Hepatocyte (in vitro differentiated cells): ENCODE measurements around the gene TMPRSS11B. TPM values are rescaled to one million over a fixed set of nuclear protein-coding genes. Genes with fewer than 3 reads are reported as not detected.

Experiments
- DNase-seq: peaks from one replicate; pipeline ENCODE4 v3.0.0-alpha.2; 2016; ENCODE audit warnings: low spot score
- H2AFZ ChIP-seq: fragments of 200-600 bp; sonication (generic); 2 replicates; pipeline ENCODE4 v1.6.0; 2016; ENCODE audit warnings: antibody characterized with exemption, mild to moderate bottlenecking
- H3K27ac ChIP-seq: fragments of 200-600 bp; sonication (generic); 2 replicates; pipeline ENCODE4 v1.5.1; 2016; ENCODE audit warnings: mild to moderate bottlenecking
- H3K27me3 ChIP-seq: fragments of 200-600 bp; sonication (generic); 2 replicates; pipeline ENCODE4 v1.6.1; 2016
- H3K36me3 ChIP-seq: fragments of 200-600 bp; sonication (generic); replicated peaks from 2 replicates; pipeline ENCODE4 v1.5.1; 2016; ENCODE audit warnings: low read depth; ENCODE audit not compliant: insufficient read depth
- H3K4me1 ChIP-seq: fragments of 200-600 bp; sonication (generic); 2 replicates; pipeline ENCODE4 v1.5.1; 2016; ENCODE audit warnings: mild to moderate bottlenecking, moderate library complexity; ENCODE audit not compliant: insufficient read depth
- H3K4me2 ChIP-seq: fragments of 200-600 bp; sonication (generic); 2 replicates; pipeline ENCODE4 v1.6.0; 2016
- H3K4me3 ChIP-seq: fragments of 200-600 bp; sonication (generic); 2 replicates; pipeline ENCODE4 v1.5.1; 2016; ENCODE audit warnings: mild to moderate bottlenecking
- H3K79me2 ChIP-seq: fragments of 200-600 bp; sonication (generic); 2 replicates; pipeline ENCODE4 v1.6.0; 2017; ENCODE audit warnings: mild to moderate bottlenecking
- H3K9me2 ChIP-seq: fragments of 200-600 bp; sonication (generic); replicated peaks from 2 replicates; pipeline ENCODE4 v1.6.0; 2017; ENCODE audit warnings: mild to moderate bottlenecking; ENCODE audit not compliant: insufficient read depth
- H3K9me3 ChIP-seq: fragments of 200-600 bp; sonication (generic); 2 replicates; pipeline ENCODE4 v1.5.1; 2016; ENCODE audit warnings: low read depth, mild to moderate bottlenecking
- H4K20me1 ChIP-seq: fragments of 200-600 bp; sonication (generic); 2 replicates; pipeline ENCODE4 v1.6.0; 2016; ENCODE audit warnings: mild to moderate bottlenecking; ENCODE audit not compliant: insufficient read depth, poor library complexity, severe bottlenecking
- EZH2 ChIP-seq: fragments of 200-600 bp; sonication (generic); IDR thresholded peaks from 2 replicates; pipeline ENCODE4 v1.6.1; 2016; ENCODE audit warnings: antibody characterized with exemption, mild to moderate bottlenecking, borderline replicate concordance
- EZH2phosphoT487 ChIP-seq: fragments of 200-600 bp; sonication (generic); IDR thresholded peaks from one replicate; pipeline ENCODE4 v1.6.1; 2018; ENCODE audit warnings: antibody characterized with exemption, mild to moderate bottlenecking, low read depth, moderate library complexity; ENCODE audit not compliant: unreplicated experiment, severe bottlenecking
- WGBS: methylation state at CpG from one replicate; pipeline ENCODE4 v1.1.6; 2016; ENCODE audit warnings: low lambda C conversion rate; ENCODE audit errors: missing lambda C conversion rate; 5-methylcytosine and 5-hydroxymethylcytosine counted together
- polyA plus RNA-seq: library from polyadenylated mRNA; unstranded; fragments of >200 nt; fragmentation: Nextera tagmentation; extraction: Ambion mirVana; gene quantifications from 2 replicates; pipeline ENCODE4 v1.2.1, GENCODE V29; 2016
- total RNA-seq: library from RNA; depleted of rRNA; stranded (reverse); fragments of >200 nt; gene quantifications from 2 replicates; pipeline ENCODE4 v1.2.3, GENCODE V29; 2014
- TF ChIP-seq, protein P1 (sequence below): fragments of 200-600 bp; sonication (generic); IDR thresholded peaks from 2 replicates; pipeline ENCODE4 v1.5.1; 2016; ENCODE audit warnings: antibody characterized with exemption, mild to moderate bottlenecking; ENCODE audit not compliant: poor library complexity

TMPRSS11B gene
- total and polyA plus RNA-seq, 2 experiments from 2014 or later = 0.17 TPM; not detected in 1

DNA sequence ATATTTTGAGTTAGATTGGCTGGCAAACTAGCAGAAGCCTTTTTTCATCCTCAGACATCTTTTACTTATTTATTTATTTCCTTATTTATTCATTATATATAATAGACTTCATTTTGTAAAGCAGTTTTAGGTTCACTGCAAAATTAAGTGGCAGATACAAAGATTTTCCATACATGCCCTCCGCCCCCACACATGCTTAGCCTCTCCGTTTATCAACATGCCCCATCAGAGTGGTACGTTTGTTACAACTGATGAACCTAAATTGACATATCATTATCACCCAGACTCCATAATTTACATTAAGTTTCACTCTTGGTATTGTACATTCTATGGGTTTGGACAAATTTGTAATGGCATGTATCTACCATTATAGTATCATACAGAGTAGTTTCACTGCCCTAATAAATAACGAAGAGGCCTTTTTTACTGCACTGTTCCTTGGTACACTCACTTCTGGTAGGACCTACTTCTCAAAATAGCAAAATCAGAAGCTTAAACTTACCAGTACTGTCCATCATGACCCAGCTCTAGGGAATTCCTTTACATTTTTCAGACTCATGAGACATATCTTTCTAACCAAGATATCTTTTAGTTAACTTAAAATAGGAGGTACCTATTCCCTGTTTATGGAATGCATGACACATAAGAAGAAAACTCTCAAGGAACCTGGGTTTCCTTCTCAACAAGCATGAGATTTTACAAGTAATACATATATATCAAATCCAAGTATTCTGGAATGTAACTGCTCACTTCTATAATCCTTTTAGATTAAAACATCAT lies 4.8 kb upstream of the TMPRSS11B start:
- no peak overlapping the region for H2AFZ ChIP-seq
- DNase-seq = no peak
- H3K27ac ChIP-seq = no peak overlapping the region

DNA sequence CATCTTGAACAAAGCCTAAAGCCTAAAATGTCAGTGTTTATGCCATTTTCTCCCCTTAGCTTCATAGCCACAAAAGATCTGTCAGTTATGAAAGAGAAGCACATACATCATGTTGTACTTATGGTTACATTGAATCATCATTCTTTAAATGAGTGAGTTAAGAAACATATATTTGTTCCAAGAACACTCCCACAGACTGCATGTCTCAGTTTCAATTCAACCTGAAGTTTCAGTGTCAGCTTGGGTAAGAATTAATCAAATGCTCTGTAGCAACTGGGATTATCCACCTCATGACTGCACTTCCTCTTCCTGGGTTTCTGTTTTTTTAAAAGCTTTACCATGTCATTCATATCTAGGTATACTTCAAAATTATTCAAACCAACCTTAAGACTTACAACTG lies 3.9 kb upstream of the TMPRSS11B start:
- no peaks in the 10 kb centered on the region for H4K20me1 ChIP-seq
- H3K4me3 ChIP-seq = no peak overlapping the region
- H3K9me2 ChIP-seq = no peaks in the 10 kb centered on the region
- DNase-seq = no peak
- no peak overlapping the region for H2AFZ ChIP-seq
- H3K36me3 ChIP-seq = no peaks in the 10 kb centered on the region
- no peaks in the 10 kb centered on the region for H3K9me3 ChIP-seq
- H3K27ac ChIP-seq = no peak overlapping the region
- no peaks in the 10 kb centered on the region for H3K4me1 ChIP-seq
- H3K79me2 ChIP-seq = no peaks in the 10 kb centered on the region
- no peaks in the 10 kb centered on the region for H3K27me3 ChIP-seq
- TF ChIP-seq, protein P1, sequence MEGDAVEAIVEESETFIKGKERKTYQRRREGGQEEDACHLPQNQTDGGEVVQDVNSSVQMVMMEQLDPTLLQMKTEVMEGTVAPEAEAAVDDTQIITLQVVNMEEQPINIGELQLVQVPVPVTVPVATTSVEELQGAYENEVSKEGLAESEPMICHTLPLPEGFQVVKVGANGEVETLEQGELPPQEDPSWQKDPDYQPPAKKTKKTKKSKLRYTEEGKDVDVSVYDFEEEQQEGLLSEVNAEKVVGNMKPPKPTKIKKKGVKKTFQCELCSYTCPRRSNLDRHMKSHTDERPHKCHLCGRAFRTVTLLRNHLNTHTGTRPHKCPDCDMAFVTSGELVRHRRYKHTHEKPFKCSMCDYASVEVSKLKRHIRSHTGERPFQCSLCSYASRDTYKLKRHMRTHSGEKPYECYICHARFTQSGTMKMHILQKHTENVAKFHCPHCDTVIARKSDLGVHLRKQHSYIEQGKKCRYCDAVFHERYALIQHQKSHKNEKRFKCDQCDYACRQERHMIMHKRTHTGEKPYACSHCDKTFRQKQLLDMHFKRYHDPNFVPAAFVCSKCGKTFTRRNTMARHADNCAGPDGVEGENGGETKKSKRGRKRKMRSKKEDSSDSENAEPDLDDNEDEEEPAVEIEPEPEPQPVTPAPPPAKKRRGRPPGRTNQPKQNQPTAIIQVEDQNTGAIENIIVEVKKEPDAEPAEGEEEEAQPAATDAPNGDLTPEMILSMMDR = no peak
- TF ChIP-seq EZH2phosphoT487 = no peak
- TF ChIP-seq EZH2 = no peak
- no peak overlapping the region for H3K4me2 ChIP-seq

More for the DNA sequence above, 4.8 kb upstream of the TMPRSS11B start:
- Histone ChIP-seq H3K27me3 (no peaks in the 10 kb centered on the region), H3K36me3 (no peaks in the 10 kb centered on the region), H3K4me2 (no peak overlapping the region), H3K9me3 (no peaks in the 10 kb centered on the region), H3K4me3 (no peak overlapping the region), H3K9me2 (no peaks in the 10 kb centered on the region), H4K20me1 (no peaks in the 10 kb centered on the region), H3K79me2 (no peaks in the 10 kb centered on the region), H3K4me1 (no peaks in the 10 kb centered on the region)
- TF ChIP-seq EZH2phosphoT487 (no peak), EZH2 (no peak)
- TF ChIP-seq, protein P1 = no peak
- WGBS = 79% methylated on average over 4 of the region's 4 CpGs

DNA sequence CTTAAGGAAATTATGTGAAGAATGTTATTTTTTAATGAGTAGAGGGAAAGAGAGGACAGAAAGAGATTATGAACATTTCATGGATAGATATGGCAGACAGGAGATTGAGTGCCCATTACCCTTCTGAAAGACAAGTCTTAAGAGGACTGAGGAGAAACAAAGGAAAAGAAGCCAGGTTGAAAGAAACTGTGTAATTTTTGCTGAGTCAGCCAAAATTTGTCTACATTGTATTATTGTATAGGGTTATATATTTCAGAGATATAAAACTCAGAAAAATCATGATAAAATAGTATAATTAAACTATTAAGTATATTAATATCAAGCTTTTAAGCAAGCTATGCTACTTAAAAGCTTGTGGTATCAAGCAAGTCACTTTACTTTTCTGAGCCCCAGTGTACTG lies 4.9 kb downstream of the TMPRSS11B start:
- Histone ChIP-seq H3K27me3 (no peaks in the 10 kb centered on the region), H3K79me2 (no peaks in the 10 kb centered on the region), H3K27ac (no peak overlapping the region), H3K9me3 (no peaks in the 10 kb centered on the region), H4K20me1 (no peaks in the 10 kb centered on the region), H3K9me2 (no peaks in the 10 kb centered on the region), H3K4me3 (no peak overlapping the region), H3K4me2 (no peak overlapping the region), H3K36me3 (no peaks in the 10 kb centered on the region), H2AFZ (no peak overlapping the region), H3K4me1 (no peaks in the 10 kb centered on the region)
- no peak for DNase-seq
- TF ChIP-seq EZH2 = no peak
- TF ChIP-seq, protein P1 = no peak
- no peak for TF ChIP-seq EZH2phosphoT487
